ENCODE results near the gene P3H2. TPM values are rescaled to one million over a fixed set of nuclear protein-coding genes. Genes with fewer than 3 reads are reported as not detected.
A peak's percentile ranks its signal among the peaks of the same experiment; 100 is the strongest.

P3H2 gene
- total RNA-seq, 1 experiment from 2014 or later: 20.9 TPM

- Histone ChIP-seq H3K79me2 (ENCODE audit: low read depth) (no peaks in the 10 kb centered on the region), H3K4me3 (no peak overlapping the region), H3K9me3 (ENCODE audit: insufficient read depth, low read depth) (no peaks in the 10 kb centered on the region), H4K20me1 (ENCODE audit: insufficient read depth) (no peaks in the 10 kb centered on the region), H3F3A (ENCODE audit: insufficient read depth, low read depth) (0 out of 2 replicates have a peak, but pooled peaks cover 5% of the 10 kb centered on the region), H3K9me2 (ENCODE audit: insufficient read depth) (no peaks in the 10 kb centered on the region), H2AFZ (no peak overlapping the region), H3K27ac (no peak overlapping the region), H3K4me1 (replicated peaks; ENCODE audit: insufficient read depth) (peaks cover 34% of the 10 kb centered on the region), H3K27me3 (ENCODE audit: insufficient read depth, low read depth) (no peaks in the 10 kb centered on the region), H3K4me2 (no peak overlapping the region), H3K36me3 (ENCODE audit: low read depth) (no peaks in the 10 kb centered on the region)
- BruUV-seq (replicated peaks): no TSS peak
- ChIA-PET POLR2A (ENCODE audit: unreplicated experiment) (interaction anchor here (0.6 kb wide), 1 partner anchor 18 kb away, joined by 4 read pairs; no protein-coding TSS in a partner anchor), CTCF (no interaction called here)
- DNase-seq: no peak
- TF ChIP-seq CTCF (conservative IDR thresholded peaks at IDR 0.05) (no peak), EZH2 (IDR thresholded peaks at IDR 0.05; ENCODE audit: low read depth) (no peak)
- intact Hi-C loops (cut with micrococcal nuclease; ENCODE audit: unreplicated experiment): loop anchor here (5.0 kb wide), 2 partner anchors 65 to 200 kb away; partner anchors contain the start of gene CLDN1
Observed at GRCh38 chr3:190122198-190122771, 1.6 kb upstream of the P3H2 start.

GRCh38 chr3:190121383-190121782 lies 686 bp upstream of the P3H2 start:
- POLR2A ChIA-PET (ENCODE audit: unreplicated experiment): interaction anchor here (0.5 to 1.0 kb wide), 7 partner anchors 10 to 1456 kb away, joined by 3 to 7 read pairs (median 4); no protein-coding TSS in a partner anchor
- TF ChIP-seq EZH2 (IDR thresholded peaks at IDR 0.05; ENCODE audit: low read depth) (no peak), CTCF (conservative IDR thresholded peaks at IDR 0.05) (no peak)
- no TSS peak for BruUV-seq (replicated peaks)
- Histone ChIP-seq H3K36me3 (ENCODE audit: low read depth) (no peaks in the 10 kb centered on the region), H3K79me2 (ENCODE audit: low read depth) (no peaks in the 10 kb centered on the region), H3F3A (ENCODE audit: insufficient read depth, low read depth) (0 out of 2 replicates have a peak, but pooled peaks cover 5% of the 10 kb centered on the region), H2AFZ (no peak overlapping the region), H3K27ac (no peak overlapping the region), H3K9me3 (ENCODE audit: insufficient read depth, low read depth) (no peaks in the 10 kb centered on the region), H4K20me1 (ENCODE audit: insufficient read depth) (no peaks in the 10 kb centered on the region), H3K4me1 (replicated peaks; ENCODE audit: insufficient read depth) (peaks cover 39% of the 10 kb centered on the region), H3K4me2 (peak overlapping the region; percentile 79), H3K27me3 (ENCODE audit: insufficient read depth, low read depth) (no peaks in the 10 kb centered on the region), H3K4me3 (no peak overlapping the region), H3K9me2 (ENCODE audit: insufficient read depth) (no peaks in the 10 kb centered on the region)
- no peak for DNase-seq
- intact Hi-C loops (cut with micrococcal nuclease; ENCODE audit: unreplicated experiment): loop anchor here (2.0 to 5.0 kb wide), 3 partner anchors 66 to 201 kb away; partner anchors contain the start of gene CLDN1
- CTCF ChIA-PET: interaction anchor here (0.6 to 1.7 kb wide), 8 partner anchors 9 to 393 kb away, joined by 3 to 16 read pairs (median 4); no protein-coding TSS in a partner anchor

- H3K9me3 ChIP-seq (ENCODE audit: insufficient read depth, low read depth): no peaks in the 10 kb centered on the region
- no peak for DNase-seq
- ChIA-PET POLR2A (ENCODE audit: unreplicated experiment) (interaction anchor here (0.5 to 1.0 kb wide), 8 partner anchors 10 to 1456 kb away, joined by 3 to 7 read pairs (median 4); no protein-coding TSS in a partner anchor), CTCF (interaction anchor here (0.6 to 1.7 kb wide), 9 partner anchors 9 to 394 kb away, joined by 3 to 16 read pairs (median 5); no protein-coding TSS in a partner anchor)
- peak overlapping the region; percentile 90 for H3K4me3 ChIP-seq
- H3F3A ChIP-seq (ENCODE audit: insufficient read depth, low read depth): 0 out of 2 replicates have a peak, but pooled peaks cover 5% of the 10 kb centered on the region
- intact Hi-C loops (cut with micrococcal nuclease; ENCODE audit: unreplicated experiment): loop anchor here (2.0 to 5.0 kb wide), 3 partner anchors 66 to 201 kb away; partner anchors contain the start of gene CLDN1
- H2AFZ ChIP-seq: peak overlapping the region; percentile 93
- H3K9me2 ChIP-seq (ENCODE audit: insufficient read depth): no peaks in the 10 kb centered on the region
- peaks cover 42% of the 10 kb centered on the region for H3K4me1 ChIP-seq (replicated peaks; ENCODE audit: insufficient read depth)
- no peak overlapping the region for H3K27ac ChIP-seq
- H3K36me3 ChIP-seq (ENCODE audit: low read depth): no peaks in the 10 kb centered on the region
- H3K79me2 ChIP-seq (ENCODE audit: low read depth): no peaks in the 10 kb centered on the region
- H4K20me1 ChIP-seq (ENCODE audit: insufficient read depth): no peaks in the 10 kb centered on the region
- H3K4me2 ChIP-seq: peak overlapping the region; percentile 79
- no peaks in the 10 kb centered on the region for H3K27me3 ChIP-seq (ENCODE audit: insufficient read depth, low read depth)
- BruUV-seq (replicated peaks): no TSS peak
- TF ChIP-seq CTCF (conservative IDR thresholded peaks at IDR 0.05) (0 out of 2 replicates have a peak, but pooled peaks have one; percentile 7), EZH2 (IDR thresholded peaks at IDR 0.05; ENCODE audit: low read depth) (no peak)
Observed at GRCh38 chr3:190121061-190121377, 322 bp upstream of the P3H2 start.
